Stimulated activated CD8-positive, alpha-beta memory T cell treated with anti-CD3 and anti-CD28 coated beads, Interleukin-4, amount 100 ng/mL, for 4 hours (primary cell): ENCODE results near the gene WASF1.

Experiments used
- DNase-seq, 2 donors: peaks; one replicate each; pipeline ENCODE4 v3.0.0-alpha.2; 2020; ENCODE audit warnings: low read depth in 2 of 2, low spot score in 1 of 2

Gene WASF1

GRCh38 chr6:110179406-110180227 lies at the start of gene WASF1:
Gene WASF1 (minus strand): TSS chr6:110179670. CDS start chr6:110127601, 52,069 bp downstream.
- DNase-seq, result peak; percentile 71 to 80

- DNase-seq, result no peak
These were observed 46.8 kb upstream of the WASF1 start for GRCh38 chr6:110226261-110226660.

- DNase-seq, result no peak
These were observed 42.3 kb upstream of the WASF1 start for GRCh38 chr6:110221738-110222137.

- no peak for DNase-seq
These were observed 37.8 kb upstream of the WASF1 start for GRCh38 chr6:110217266-110217665.

GRCh38 chr6:110216140-110216539 lies 36.7 kb upstream of the WASF1 start:
- DNase-seq, result no peak

- no peak for DNase-seq
These were observed 34.9 kb upstream of the WASF1 start for GRCh38 chr6:110214338-110214737.

- DNase-seq, result no peak
These were observed 32.3 kb upstream of the WASF1 start for GRCh38 chr6:110211753-110212152.

GRCh38 chr6:110207652-110208051 lies 28.2 kb upstream of the WASF1 start:
- no peak for DNase-seq

GRCh38 chr6:110201151-110201884 lies 21.8 kb upstream of the WASF1 start:
- no peak for DNase-seq

- DNase-seq, result no peak
These were observed 19.1 kb upstream of the WASF1 start for GRCh38 chr6:110198561-110198960.

GRCh38 chr6:110196874-110197273 lies 17.4 kb upstream of the WASF1 start:
- DNase-seq, result no peak

GRCh38 chr6:110195639-110196038 lies 16.2 kb upstream of the WASF1 start:
- DNase-seq, result no peak

- no peak for DNase-seq
These were observed 12.0 kb upstream of the WASF1 start for GRCh38 chr6:110191477-110191876.

GRCh38 chr6:110190726-110191125 lies 11.3 kb upstream of the WASF1 start:
- DNase-seq, result no peak

- no peak for DNase-seq
These were observed 9.3 kb upstream of the WASF1 start for GRCh38 chr6:110188791-110189190.

GRCh38 chr6:110185879-110186278 lies 6.4 kb upstream of the WASF1 start:
- DNase-seq, result no peak

GRCh38 chr6:110183292-110183885 lies 3.9 kb upstream of the WASF1 start:
- no peak for DNase-seq

- no peak for DNase-seq
These were observed 1.9 kb upstream of the WASF1 start for GRCh38 chr6:110181131-110182030.

GRCh38 chr6:110180228-110181008 lies 948 bp upstream of the WASF1 start, which contains the start of gene CDC40:
Gene CDC40 (plus strand): TSS chr6:110180427. CDS start chr6:110180445, 18 bp downstream.
- DNase-seq, result peak; percentile 20 to 21
